GM18868 (cell line): Measurements from ENCODE around the gene UBTD1.

Experiments
- ATAC-seq: cut with Tn5 transposase; IDR thresholded peaks from one replicate; pipeline ENCODE4 v1.9.1; 2021; ENCODE audit warnings: mild to moderate bottlenecking, moderate library complexity; ENCODE audit not compliant: unreplicated experiment

Gene UBTD1

DNA sequence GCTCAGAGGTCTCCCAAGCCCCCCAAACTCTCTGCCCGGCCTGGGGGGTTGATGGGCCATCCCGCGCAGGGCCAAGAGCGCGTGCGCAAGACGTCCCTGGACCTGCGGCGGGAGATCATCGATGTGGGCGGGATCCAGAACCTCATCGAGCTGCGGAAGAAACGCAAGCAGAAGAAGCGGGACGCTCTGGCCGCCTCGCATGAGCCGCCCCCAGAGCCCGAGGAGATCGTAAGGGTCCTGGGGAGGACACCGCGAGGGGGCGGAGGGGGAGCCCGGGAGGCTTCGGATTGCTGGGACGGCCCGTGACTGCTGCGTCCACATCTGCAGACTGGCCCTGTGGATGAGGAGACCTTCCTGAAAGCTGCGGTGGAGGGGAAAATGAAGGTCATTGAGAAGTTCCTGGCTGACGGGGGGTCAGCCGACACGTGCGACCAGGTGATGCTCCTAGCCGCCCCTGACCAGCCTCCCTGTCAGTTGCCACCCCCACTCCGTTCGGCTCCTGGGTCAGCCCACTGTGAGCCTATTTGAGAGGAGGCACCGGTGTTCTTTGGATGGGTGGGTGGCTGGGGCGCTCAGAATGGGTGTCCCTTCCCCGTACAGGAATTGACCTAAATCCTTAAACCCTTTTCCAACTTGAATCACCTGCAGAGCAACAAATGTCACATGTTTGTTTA lies 79.6 kb downstream of the UBTD1 start:
- no peak for ATAC-seq

DNA sequence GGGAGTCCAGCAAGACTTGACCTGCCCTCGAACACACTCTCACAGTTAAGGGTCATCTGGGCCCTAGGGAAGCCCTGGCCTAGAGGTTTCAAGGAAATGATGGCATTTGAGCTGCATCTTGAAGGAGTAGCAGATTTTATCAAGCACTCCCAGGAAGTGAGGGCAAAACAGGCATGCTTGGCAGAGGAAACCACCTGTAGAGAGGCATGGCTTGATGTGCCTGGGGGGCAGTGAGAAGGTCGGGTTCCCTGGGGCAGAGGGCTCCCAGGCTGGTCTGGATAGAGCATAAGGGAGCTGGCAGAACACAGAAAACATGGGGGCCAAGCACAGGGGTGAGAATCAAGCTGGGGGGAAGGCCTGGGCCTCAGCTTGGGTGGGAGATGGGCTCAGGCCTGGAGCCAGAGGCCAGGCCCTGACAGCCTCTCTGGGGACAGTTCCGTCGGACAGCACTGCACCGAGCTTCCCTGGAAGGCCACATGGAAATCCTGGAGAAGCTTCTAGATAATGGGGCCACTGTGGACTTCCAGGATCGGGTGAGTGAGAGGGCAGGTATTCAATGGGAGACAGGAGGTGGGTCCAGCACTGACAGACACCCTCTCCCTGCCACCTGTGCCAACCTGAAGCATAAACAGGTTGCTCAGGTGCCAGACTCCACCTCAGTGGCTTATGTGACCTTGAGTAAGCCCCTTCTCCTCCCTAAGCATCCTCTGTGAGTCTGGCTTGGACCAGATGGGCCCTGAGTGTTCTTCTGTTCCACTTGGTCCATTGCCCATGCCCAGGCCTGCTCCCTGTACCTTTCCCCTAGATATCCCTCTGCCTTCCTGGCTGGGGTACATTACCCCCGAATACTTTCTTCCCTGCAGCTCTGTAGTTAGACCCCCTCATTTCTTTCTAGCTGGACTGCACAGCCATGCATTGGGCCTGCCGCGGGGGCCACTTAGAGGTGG lies 82.0 kb downstream of the UBTD1 start:
- ATAC-seq: no peak

DNA sequence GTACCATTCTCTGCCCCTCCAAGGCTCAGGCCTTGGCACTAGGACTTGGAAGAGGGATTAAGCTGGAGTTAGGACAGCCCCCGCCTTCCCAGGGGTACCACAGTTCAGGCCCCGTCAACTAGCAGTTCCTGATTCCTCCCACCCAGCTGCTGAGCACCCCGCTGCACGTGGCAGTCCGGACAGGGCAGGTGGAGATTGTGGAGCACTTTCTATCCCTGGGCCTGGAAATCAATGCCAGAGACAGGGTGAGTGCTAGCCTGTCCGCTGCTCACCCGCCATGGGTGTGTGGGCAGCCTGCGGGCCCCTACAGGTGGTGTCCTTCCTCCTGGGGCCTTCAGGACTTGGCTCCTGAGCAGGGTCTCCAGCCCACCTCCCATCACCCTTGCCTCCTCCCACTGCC lies 83.4 kb downstream of the UBTD1 start:
- ATAC-seq: no peak

DNA sequence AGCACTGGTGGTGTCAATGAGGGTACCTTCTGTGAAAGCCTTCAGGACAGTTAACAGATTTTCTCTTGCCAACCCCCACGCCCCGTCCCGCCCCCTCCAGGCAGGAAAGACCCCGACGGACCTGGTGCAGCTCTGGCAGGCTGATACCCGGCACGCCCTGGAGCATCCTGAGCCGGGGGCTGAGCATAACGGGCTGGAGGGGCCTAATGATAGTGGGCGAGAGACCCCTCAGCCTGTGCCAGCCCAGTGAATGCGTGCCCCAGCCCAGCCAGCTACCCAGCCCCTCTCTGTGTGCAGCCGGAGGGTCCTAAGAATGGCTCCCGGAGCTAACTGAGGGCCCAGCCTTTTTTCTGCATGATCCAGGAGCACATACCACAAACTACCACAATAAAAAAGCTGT lies 84.8 kb downstream of the UBTD1 start:
- ATAC-seq: no peak

DNA sequence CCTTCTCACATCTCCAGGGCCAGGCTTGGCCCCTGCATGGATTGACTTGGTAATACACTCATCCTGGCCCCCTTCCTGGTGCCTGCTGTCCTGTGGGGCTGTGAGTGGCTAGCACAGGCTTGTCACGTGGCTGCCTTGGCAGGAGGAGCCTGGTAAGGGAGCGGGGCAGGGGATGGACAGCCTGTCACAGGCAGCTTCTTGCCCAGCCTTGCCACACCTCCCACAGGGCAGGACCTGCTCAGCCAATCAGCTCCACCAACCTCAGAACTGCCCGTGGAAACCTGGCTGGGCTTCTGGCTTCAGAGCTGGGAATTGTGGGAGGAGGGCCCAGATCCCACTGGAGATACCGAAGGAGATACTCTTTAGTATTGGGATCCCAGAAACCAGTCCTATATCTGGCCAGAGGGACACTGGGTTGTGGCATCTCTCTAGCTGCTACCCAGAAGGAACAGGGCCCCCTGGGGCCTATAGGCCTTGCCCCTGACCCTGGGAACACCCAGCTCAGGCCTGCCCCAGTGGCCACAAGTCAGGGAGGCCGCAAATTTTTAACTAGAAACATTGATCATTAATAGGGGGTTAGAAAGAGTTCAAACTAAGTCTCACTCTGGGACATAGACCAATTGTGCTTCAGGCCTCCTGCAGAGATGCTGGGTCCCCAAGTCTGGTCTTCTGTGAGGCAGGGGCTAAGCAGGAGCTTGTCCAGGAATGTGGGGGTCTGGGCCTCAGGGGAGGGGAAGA lies 85.5 kb downstream of the UBTD1 start, which contains the start of gene HOGA1:
Gene HOGA1, plus strand, starts transcription at position 330 of the 738 bp plus-strand sequence. Its CDS starts 315 bp downstream, at position 645.
- no peak for ATAC-seq

DNA sequence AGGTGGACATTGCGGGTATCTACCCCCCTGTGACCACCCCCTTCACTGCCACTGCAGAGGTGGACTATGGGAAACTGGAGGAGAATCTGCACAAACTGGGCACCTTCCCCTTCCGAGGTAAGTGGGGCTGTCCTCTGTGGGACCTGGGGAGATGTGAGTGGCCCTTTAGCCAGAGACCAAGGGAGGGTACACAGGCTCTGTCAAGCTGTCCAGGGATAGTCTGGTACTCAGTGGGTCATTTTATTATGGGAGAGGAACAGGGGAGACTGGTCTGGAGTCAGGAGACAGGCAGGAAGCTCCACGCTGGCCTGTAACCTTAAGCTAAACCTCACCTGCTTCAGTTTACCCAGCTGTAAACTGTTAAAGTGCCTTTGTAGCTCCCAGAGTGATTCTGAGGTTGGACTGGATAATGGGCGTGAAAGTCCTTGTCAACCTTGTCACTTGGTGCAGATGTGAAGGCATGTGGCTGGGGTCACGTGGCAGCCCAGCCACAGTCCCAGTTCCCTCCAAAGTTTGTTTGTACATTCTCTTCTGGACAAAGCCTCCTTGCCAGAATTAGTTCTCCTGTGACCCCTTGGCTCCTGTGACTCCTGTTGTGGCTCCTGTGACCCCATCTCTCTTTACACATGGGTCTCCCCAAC lies 86.2 kb downstream of the UBTD1 start:
- ATAC-seq: no peak

DNA sequence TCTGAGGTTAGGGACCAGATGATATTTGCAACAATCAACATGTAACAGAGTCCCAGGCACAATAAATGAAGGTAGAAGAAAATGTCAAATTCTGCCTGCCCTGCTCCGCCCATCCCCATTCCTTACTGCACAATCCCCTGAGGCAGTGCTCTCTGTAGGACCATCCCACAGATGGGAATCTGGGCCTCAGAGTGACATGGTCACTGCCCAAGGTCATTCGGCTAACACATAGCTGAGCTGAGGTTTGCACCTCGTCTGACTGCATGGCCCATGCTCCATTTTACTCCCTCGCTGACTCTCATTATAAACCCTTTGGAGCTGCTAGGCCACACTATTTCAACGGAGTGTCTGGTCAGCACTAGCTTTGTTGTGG lies 86.7 kb downstream of the UBTD1 start:
- no peak for ATAC-seq

DNA sequence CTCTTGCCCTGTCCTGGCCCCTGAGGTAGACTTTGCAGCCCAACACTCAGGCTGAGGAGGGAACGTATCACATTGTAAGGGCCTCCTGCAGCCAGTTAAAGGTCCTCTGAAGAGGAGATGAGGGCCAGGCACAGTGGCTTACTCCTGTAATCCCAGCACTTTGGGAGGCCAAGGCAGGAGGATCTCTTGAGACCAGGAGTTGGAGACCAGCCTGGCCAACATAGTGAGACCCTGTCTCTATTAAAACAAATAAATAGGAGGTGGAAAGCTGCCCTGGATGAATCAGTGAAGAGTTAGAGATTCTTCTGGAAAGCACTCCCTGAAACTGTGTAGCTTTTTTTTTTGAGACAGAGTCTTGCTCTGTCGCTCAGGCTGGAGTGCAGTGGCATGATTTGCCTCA lies 88.5 kb downstream of the UBTD1 start:
- no peak for ATAC-seq

DNA sequence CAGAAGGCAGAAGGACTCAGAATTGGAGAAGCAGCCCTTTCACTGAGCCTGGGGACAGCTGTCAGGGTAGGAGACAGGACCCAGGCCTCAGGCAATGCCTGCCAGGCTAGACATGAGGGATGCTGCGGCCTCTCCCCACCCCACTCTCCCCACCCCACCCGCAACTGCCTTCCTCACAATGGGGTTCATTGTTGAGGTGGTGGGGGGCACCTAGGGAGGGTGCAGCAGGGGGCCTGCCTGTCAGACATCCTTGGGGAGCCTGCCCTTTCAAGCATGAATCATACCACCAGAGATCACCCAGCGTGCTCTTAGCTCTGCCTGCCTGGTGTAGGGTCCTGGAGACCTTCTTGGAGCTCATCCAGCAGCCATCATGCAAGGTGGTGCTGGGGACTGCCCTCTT lies 90.8 kb downstream of the UBTD1 start, which contains the start of gene C10orf62:
Gene C10orf62, plus strand, starts transcription at position 243 of the 400 bp plus-strand sequence. CDS start 177 bp downstream, outside the sequence.
- no peak for ATAC-seq

DNA sequence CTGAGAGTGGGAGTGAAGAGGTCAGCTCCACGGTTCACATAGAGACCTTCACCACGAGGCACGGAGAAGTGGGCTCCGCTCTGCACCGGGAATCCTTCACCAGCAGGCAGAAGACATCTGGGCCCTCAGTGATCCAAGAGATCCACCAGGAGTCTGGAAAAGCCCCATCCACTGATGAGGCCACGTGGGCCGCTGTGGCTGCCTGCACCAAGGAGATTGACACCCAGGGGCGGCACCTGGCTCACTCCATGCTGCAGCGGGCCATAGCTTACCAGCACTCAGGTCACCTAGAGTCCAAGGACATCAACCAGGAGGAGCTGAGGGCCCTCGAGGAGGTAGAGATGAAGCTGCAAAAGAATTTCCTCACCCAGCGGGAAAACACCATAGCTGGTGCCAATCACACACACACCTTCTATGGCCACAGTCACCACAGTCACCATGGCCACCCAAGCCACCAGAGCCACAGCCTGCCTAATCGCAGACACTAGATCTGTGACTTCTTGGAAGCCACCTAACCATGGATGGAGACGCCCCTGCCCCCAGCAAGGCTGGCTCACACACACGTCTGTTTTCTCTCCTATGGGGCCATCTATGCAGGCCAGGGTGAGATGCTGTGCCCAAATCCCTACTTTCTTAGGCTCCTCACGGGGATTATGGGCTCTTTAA lies 91.5 kb downstream of the UBTD1 start:
- ATAC-seq: no peak

DNA sequence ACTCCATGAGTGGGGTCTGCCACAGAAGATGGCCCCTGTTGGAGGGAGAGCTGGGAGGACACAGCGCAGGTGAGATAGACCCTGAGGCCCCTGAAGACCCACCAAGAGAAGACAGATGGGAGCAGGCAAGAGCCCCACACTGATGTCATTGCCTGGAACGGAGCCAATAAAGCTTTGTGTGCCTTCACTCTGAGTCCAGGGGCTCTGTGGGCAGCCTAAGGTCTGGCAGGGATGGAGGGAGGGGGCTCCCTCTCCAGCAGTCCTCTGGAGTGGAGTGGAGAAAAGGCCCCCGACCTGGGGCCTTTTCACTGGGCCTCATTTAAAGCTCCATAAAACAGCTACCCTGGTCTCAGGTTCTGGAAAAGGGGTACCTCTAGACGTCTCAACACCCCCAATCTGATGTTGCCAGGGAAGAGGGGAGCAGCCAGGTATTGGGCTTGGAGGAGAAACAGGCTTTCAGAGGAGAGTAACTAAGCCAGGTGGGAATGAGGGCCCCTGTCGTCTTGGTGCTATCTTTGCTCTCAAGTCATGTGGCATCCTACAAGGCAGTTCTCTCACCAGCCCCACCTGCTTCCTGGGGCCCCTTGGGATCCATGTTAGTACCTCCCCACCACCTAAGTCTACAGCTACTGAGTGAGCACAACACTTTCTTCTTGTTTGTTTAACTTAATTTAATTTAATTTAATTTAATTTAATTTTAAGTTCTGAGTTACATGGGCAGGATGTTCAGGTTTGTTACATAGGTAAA lies 92.2 kb downstream of the UBTD1 start:
- no peak for ATAC-seq

DNA sequence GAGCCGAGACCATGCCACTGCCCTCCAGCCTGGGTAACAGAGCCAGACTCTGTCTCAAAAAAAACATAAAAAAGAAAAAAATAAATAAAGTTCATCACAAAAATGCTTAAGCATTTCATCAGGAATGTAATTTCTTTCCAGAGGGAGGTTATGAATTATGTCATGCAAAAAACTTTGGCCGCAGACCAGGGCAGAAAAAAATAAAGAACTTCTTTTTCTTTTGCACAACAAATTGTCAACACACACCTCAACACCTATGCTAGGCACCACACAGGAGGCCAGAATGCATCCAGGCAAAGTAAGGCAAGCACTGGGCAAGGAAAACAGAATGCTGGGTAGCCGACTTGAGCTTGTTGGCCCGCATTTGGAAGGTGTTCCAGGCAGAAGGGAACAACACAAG lies 94.7 kb downstream of the UBTD1 start:
- ATAC-seq: no peak

DNA sequence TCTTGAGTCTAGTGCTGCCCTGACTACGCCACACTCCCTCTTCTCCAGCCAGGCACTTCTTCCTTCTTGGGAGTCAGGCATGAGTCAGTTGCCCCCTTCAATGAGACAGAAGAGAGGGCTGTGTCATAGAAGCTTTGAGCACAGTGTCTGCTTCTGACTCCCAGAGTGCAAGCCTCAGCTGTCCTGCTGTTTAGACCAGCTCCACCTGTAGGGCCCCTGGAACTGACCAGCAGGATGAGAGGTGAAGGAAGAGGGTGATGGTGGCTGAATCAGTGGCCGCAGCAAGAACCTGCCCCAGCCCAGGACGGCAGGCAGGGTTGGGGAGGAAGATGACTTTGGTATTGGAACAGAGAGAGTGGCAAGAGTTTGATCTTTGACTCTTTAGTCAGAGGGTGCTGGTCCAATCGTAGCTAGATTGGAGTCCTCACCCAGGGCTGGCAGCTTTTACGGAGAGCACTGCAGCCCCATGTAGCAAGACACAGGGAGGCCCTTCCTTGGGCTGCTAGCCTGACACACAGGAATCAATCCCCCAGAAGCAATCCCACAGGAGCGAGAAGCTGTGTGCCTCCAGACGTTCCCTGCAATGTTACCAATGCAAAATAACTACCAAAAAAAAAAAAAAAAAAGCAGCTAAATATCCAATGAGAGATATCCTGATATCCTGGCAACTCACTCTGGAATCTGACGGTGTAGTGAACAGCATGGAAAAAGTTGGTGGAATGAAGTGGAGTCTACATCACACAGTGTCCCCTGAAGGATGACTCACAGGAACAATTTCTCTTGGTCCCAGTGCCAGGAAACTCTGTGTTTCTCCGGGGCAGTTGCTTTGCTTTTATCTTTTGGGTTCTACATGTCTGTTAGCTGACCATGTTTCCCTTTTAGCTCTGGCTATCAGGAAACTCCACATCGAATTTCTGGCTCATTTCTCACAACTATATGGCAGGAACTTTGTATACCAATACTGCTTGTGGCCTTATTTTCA lies 97.7 kb downstream of the UBTD1 start:
- ATAC-seq: no peak

DNA sequence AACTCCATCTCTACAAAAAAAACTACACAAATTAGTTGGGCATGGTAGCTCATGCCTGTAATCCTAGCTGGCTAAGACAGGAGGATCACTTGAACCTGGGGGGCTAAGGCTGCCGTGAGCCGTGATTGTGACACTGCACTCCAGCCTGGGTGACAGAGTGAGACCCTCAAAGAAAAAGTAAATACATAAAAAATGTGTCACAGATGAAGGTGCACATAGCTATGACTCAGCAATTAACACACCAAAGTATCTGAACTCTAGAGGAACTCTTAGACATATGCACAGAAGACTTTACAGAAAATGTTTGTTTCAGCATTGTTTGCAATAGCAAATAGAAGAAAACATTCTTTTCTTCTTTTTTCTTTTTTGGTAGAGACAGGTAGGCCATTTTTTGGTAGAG lies 99.1 kb downstream of the UBTD1 start:
- ATAC-seq: no peak

DNA sequence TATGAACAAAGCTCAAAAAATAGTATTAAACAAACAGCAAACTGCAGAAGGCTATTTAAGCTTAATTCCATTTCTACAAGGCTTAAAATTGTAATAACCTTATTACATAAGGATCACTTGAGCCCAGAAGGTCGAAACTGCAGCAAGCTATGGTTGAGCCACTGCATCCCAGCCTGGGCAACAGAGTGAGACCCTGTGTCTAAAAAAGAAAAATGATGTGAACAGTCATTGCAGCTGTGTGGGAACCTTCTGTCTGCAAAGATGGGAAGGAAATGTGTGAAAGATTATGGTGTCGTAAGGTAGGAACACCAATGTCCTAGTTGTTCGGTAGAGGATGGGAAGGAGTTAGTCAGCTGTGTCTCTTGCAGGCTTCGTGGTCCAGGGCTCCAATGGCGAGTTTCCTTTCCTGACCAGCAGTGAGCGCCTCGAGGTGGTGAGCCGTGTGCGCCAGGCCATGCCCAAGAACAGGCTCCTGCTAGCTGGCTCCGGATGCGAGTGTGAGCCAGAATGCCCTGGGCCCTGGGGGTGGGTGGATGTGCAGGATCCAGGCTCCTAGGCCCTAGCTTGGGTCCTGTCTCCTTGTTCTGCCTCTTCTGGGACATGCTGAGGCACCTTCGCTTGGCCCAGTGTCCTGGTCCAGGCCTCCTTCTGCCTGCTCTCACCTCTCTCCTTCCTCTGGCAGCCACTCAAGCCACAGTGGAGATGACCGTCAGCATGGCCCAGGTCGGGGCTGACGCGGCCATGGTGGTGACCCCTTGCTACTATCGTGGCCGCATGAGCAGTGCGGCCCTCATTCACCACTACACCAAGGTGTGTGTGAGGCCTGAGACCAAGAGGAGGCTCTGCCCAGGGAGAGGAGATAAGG lies 99.9 kb downstream of the UBTD1 start:
- no peak for ATAC-seq

DNA sequence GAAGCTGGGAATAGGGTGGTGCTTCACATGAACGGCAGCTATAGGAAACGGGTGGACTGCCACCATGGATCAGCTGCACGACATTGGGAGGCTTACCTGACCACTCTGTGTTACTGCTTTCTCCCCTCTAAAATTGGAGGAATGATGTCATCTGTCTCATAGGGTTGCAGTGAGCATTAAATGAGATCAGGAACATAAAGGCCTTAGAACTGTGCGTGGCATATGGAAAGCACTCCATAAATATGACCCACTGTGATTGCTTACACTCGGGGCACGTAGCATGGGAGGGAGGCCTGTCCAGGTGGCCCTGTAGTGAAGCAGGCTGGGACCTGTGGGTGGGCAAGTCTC lies 100.5 kb downstream of the UBTD1 start:
- ATAC-seq: no peak

DNA sequence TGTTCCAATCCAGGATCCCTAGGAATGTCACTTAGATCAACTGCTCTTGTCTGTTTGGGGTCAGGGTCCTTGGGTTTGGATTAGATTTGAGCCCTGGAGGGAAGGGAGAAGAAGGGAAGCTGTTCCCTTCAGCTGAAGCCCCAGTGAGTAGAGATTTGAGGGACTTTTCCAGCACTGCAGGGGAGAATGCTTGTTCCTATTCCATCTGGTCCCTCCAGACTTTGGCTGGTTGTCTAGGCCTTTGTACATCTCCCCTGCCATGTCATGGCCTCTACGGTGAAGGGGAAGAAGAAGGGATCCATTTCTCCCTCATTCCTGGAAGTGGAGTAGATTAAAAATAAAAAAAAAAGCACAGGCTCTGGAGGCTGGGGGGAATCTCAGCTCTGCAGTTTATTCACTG lies 101.9 kb downstream of the UBTD1 start:
- ATAC-seq: no peak
